Measurements from ENCODE around the gene MRPS11.
"Not testable (repeated sequence)": the region's sequence is repeated elsewhere in the genome, so short reads cannot be mapped to it uniquely, and the experiment has no call there.

MRPS11 gene

DNA sequence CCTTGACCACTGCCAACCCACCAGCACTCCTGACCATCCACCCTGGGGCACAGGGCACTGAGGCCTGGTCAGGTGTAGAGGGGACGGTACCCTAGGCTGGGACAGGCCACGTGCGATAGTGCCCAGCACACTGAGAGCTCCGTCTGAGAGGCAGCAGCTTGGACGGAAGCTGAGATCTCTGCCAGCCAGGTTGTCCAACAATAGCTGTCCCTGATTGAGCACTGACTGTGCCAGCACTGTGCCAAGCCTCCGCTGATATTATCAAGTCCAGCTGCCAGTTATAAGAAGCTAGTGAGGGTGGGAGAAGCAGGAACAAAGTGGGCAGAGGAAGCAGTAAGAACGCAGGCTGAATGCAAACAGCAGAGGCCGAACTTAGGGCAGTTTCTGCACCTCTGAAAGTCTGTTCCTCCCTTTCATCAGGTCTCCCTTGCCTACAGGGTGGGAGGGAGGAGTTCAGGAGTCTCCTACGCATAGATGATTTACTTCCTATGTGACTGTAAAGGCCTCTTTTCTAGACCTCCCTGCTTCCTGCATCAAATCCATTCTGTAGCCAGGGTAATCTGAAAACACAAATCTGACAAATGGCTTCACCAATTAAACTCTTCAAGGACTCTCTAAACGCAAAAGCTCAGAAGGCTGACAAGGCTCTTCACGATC, 29.7 kb downstream of the MRPS11 start:
- no peak for DNase-seq

DNA sequence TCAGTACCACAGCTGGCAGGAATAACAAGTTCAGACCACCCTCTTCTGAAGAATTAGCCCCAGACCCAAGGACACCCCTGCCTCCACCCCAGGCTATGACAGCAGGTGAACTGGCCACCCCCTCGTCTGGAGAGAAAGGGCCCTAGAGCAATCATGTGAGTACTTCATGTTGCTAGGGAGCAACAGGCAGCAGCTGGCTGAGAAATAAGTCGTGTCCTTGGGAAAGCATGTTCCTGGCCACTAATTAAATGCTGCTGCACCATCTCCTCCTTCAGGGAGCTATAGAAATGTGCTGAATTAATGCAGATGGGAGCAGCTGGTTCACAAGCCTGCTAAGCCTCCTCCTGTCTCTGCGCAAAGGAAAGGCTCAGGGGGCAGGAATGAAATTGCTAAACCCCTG, 31.5 kb downstream of the MRPS11 start:
- DNase-seq = no peak

DNA sequence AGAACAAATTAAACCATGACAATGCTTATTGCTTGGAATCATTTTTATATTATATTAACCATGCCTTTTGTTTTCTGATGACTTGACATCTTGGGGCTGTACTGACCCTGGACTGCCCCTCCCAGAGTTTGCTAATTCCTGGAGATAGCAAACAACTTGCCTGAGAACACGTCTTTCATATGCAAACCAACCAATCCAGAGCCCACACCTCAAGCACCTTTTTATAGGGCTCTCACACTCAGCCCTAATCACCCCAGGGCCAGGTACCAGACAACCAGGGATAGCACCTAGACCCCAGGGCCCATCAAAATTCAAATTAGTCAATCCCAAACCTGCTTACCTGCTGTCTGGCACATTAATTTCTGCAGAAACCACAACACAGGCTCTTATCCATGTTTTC, 36.9 kb downstream of the MRPS11 start:
- no peak for DNase-seq

DNA sequence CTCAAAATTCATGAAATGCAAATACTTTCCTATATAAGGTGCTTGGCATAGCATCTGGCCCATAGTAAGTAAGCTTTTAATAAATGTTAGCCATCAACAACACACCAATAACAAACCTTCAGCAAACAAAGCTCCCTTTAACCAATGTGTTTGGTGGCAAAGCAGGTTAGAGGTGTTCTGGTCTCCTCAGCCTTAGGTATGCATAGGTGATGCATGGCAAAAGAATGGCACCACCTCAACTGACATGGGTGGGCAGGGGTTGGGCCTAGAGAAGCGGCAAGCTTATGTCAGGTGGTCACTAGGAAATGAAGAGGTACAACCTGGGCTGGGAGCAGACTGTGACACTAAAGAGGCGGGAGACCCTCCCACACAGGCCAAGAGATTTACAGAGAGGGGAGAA, 38.2 kb downstream of the MRPS11 start:
- DNase-seq = no peak

DNA sequence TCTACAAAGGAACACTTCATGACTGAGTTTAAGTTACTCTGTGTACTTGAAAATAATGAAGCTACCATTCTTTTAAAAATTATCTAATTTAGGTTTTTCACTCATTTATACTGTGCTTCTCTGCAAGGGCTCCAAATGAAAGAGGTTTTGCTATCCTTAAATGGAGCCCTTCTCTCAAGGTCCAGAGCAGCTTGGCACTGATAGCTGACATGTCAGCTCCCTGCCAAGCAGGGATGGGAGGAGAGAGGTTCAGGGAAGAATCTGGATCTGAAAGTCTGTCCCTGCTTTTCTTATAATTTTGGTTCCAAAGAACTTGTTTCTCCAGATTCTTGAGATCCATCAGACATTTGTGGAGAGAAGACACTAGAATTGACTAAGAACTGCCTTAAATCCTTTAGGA, 39.1 kb downstream of the MRPS11 start:
- no peak for DNase-seq

DNA sequence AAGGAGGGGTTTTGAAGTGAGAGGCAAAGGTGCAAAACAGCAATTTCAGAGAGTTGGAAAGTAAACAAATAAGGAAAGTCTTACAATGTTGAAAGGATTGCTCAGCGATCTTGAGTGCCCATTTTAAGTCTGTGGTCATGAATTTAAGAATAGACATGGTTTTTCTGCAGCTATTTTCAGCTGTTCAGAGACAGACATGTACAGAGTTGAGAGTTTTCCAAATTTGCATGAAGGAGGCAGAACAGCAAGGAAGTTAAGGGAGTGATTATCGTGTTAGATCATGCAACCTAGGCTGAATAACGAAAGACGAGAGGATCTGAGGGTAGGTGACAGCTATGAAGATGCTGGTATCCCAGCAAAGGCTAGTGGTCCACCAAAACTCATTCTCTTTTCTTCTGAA, 41.8 kb downstream of the MRPS11 start:
- no peak for DNase-seq

DNA sequence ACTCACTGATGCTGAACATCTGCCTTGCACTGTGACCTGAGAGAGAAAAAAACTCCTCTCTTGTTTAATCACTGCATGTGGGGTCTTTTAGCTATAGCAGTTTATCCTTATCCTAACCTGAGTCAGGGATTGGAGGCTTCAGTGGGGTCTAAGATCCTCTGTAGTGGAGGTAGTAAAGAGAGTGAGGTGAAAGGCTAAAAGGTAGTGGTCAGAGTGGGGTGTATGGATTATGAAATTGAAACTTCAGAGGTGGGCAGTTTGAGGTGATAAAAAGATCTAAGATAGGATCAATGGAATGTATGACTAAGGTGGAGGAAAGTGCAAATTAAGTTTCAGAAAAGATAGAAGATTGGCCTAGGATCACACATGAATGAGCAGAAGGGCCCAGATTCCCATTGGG, 42.5 kb downstream of the MRPS11 start:
- DNase-seq = no peak

DNA sequence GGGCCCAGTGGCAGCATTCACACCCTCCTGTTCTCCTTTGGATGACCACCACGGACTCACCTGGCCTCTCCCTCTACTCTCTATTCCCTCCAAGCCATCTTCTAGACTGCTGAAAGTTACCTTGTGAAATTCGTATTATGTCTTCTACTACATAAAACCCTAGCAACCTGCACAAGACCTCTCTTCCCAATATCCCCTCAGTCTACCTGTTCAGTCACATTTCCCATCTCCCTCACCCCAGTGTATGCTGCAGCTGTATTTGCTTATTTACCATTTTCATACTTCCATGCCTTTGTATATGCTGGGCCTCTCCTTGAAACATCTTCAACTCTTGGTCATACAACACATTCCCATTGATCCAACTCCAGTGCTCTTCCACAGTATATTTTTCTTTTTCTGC, 43.7 kb downstream of the MRPS11 start:
- no peak for DNase-seq

DNA sequence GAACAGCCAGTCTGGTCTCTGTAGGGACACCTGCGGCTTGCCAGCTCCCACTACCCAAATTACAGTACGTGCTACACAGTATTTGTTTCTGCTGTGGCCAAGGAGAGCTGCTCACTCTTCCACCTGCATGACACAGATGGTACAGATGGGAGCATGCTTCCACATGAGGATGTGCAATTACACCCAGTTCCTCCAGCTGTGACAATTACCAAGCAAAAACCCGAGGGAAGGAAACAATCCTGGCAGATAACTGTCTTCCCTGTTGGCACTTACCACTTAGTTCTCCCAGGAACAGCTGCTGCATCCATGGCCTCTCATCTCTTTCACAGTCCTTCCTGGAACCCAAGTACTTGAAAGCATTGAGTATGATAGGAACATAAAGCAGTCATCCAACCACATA, 44.6 kb downstream of the MRPS11 start:
- no peak for DNase-seq

DNA sequence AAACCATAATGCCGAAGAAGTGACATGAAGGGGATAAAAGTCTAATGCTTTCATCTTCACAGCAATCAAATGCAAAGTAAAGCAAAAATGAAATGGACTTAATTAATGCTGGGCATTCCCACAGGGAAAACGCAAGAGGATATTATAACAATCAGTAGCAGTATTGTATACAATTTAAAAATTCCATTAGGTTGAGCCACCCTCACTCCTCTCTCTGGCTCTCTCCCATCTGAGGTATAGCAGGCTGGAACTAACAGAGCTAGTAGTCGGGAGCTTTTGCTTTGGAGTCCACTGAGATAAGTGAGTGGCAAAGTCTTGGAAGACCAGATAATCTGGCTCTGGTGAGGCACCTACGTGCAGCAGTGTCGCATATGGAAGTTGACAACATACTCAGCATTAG, 45.1 kb downstream of the MRPS11 start:
- no peak for DNase-seq

DNA sequence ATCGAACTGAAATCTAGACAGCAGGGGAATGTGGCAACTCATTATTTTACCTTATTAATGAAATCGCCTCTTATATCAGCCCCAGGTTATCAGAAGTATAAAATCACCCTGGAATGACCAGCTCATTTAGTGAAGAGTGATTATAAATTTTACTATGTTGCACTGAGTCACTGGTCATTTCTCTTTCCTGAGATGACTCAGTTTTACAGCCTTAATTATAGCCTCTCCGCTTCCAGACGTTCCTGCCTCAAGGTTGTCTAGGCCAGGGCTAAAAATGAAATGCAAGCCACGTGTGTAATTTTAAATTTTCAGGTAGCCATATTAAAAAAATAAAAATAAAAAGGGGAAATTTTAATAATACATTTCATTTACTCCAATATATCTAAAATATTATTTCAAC, 45.7 kb downstream of the MRPS11 start:
- no peak for DNase-seq

DNA sequence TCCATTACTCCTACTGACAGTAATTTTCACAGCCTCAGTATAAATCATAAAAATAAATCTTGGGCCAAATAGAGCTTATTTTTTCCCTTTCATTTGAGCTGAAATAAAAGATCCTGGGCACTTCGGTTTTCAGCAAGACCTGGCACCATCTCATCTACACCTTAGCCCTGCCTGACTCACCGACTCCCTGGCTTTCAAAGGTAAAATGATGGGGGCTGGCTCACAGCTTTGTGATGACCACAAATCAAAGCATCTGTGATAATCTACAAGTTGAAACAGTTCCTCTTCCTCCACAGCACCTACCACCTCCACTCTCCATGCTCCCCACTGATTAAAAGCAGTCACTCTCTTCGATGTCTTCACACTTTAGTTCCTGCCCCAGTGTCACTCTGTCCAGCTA, 51.4 kb downstream of the MRPS11 start:
- DNase-seq = no peak

DNA sequence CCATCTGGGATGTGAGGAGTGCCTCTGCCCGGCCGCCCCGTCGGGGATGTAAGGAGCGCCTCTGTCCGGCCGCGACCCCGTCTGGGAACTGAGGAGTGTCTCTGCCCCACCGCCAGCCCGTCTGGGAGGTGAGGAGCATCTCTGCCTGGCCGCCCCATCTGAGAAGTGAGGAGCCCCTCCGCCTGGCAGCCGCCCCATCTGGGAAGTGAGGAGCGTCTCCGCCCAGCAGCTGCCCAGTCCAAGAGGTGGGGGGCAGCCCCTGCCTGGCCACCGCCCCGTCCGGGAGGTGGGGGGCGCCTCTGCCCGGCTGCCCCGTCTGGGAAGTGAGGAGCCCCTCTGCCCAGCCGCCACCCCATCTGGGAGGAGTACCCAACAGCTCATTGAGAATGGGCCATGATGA, 56.6 kb downstream of the MRPS11 start:
- DNase-seq = not testable (repeated sequence)

DNA sequence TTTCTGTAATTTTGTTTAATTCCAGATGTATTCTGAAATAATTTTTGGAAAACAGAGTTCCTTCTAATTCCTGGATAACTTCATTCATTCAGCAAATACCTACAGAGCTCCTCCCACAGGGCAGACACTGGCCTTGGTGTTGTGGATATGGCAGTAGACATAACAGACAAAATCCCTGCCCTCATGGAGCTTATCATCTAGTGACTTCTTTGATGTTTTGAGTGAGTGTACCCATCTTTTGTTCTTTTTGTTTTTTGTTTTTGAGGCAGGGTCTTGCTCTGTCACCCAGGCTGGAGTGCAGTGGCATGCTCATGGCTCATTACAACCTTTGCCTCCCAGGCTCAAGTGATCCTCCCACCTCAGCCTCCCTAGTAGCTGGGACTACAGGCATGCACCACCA, 57.9 kb downstream of the MRPS11 start:
- DNase-seq = no peak

DNA sequence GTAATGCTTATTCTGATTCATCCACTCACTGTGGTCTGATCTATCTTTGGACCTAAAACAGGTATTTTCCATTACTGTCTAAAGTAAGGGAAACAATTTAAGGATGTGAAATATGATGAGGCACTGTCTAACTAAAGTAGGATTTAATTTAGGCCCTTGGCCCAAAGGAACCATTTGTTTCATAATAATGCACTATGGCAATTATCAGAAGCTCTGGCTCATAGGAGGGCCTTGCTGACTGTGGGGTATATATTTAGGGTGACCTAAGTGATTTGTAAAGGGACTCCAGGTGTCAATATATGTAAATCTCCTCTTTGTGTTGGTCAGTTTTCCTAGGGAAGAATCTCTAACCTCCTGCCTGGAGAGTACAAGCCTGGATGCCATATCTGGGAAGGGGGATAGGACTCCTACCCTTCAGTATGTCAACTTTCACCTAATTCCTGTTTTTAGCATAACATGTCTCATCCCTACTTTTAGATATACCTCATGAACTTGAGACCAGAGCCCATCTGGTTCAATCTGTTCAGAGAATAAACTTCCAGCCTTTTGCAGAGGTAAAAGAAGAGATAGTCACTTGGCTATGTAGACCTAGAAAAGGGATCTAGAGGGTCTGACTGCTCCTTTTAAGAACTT, 58.9 kb downstream of the MRPS11 start:
- DNase-seq = no peak

DNA sequence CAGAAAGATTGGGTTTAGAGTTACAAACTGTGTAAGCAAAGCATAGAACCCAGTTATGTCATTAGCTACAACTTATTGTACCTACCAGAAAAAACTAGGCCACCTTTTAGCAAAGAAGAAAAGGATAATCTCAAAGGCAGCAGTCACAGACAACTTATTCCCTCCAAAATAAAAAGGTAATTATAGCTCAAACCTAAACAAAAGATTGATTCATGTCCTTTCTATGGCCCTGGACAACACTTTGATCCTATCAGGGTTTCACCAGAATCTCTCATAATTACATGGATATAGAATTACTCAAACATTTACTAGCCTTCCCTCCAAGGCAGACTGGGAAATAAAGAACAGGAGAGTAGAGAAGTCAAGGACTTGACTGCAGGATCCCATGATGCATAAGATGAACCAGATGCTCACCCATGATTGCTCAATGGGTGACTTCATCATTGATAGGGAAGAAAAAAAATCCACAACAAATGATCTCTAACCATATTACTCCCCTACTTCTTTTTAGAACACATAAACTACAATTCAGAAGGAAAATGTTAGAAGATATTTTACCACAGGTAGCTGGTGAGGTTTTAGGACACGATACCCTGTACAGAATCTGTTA, 61.6 kb downstream of the MRPS11 start:
- peak; percentile 33 for DNase-seq
